ENCODE results near the gene RNF113B. TPM values are rescaled to one million over a fixed set of nuclear protein-coding genes. Genes with fewer than 3 reads are reported as not detected.

The RNF113B gene
- polyA plus RNA-seq, 6 donors from 2014 or later: not detected

DNA sequence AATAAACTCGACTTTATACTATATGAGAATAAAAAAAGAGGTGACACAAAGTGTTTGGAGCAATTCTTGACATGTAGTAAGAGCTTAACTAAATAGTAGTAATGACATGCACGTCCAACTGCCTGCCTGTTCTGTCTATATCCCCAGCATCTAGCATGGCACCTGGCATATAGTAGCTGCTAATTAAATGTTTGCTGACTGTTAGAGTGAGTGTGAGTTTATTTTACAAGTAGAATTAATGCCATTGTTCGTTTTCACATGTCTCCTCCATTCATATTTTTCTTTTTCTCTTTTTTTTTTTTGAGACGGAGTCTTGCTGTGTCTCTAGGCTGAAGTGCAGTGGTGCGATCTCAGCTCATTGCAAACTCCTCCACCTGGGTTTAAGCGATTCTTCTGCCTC lies 38.4 kb upstream of the RNF113B start:
- DNase-seq: no peak
- Mint-ChIP-seq H3K36me3 (no peaks in the 10 kb centered on the region), H3K4me3 (no peak overlapping the region), H3K27ac (no peak overlapping the region), H3K9me3 (peaks cover 0 to 5% (median 2%) of the 10 kb centered on the region in 7 donors), H3K4me1 (no peaks in the 10 kb centered on the region), H3K27me3 (peaks cover 0 to 6% (median 3%) of the 10 kb centered on the region in 3 donors)
- ATAC-seq (ENCODE audit: low read depth in 2 of 2): no peak

DNA sequence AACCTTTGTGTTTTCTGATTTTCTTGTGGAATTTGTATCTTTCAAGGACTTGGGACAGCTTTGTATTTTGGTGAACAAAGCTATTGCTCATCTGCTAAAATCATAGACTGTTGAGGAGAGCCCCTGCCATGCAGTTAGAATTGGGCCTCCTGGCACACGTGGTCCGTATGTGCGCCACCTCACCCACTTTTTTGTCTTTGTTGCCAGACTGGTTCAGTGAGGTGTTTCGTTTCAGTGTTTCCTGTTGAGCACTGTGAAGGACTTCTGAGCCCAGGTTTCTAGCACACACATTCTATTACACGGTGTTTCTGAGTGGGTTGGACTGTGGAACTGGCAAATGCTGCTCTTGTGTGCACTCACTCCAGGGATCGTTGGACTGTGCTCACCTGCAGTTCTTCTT lies 37.6 kb upstream of the RNF113B start:
- ATAC-seq (ENCODE audit: low read depth in 2 of 2) (no peak), DNase-seq (no peak)
- Mint-ChIP-seq H3K4me3 (no peak overlapping the region), H3K4me1 (no peaks in the 10 kb centered on the region), H3K36me3 (no peaks in the 10 kb centered on the region), H3K27ac (no peak overlapping the region), H3K9me3 (peaks cover 0 to 5% (median 2%) of the 10 kb centered on the region in 7 donors), H3K27me3 (peaks cover 0 to 6% (median 3%) of the 10 kb centered on the region in 3 donors)

- Mint-ChIP-seq H3K27me3 (peaks cover 0 to 6% (median 3%) of the 10 kb centered on the region in 3 donors), H3K36me3 (no peaks in the 10 kb centered on the region), H3K4me1 (no peaks in the 10 kb centered on the region), H3K4me3 (no peak overlapping the region), H3K9me3 (peaks cover 0 to 5% (median 2%) of the 10 kb centered on the region in 7 donors), H3K27ac (no peak overlapping the region)
- DNase-seq: no peak
- no peak for ATAC-seq (ENCODE audit: low read depth in 2 of 2)
Measured at GRCh38 chr13:98214008-98214643, 37.1 kb upstream of the RNF113B start.

DNA sequence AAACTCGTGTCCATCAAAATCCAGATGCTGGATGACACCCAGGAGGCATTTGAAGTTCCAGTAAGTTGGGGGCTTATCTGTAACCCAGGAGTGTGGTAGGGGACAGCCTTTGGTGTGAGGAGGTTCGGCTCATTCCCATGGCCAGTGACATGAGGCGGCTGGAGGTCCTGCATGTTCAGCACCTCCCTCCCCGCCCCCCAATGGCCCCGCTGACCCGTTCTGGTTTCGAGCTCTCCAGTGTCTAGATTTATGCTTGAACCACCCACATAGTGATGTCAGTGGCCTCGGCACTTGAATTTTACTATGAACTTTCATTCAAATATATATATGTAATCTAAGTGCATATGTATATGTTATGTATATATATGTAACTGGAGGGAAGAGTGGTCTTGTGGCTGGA lies 36.3 kb upstream of the RNF113B start:
- H3K4me1 Mint-ChIP-seq: no peaks in the 10 kb centered on the region
- no peak overlapping the region for H3K27ac Mint-ChIP-seq
- no peaks in the 10 kb centered on the region for H3K36me3 Mint-ChIP-seq
- peaks cover 0 to 6% (median 6%) of the 10 kb centered on the region in 3 donors for H3K27me3 Mint-ChIP-seq
- no peak for DNase-seq
- no peak overlapping the region for H3K4me3 Mint-ChIP-seq
- no peak for ATAC-seq (ENCODE audit: low read depth in 2 of 2)
- peaks cover 0 to 11% (median 2%) of the 10 kb centered on the region in 7 donors for H3K9me3 Mint-ChIP-seq

GRCh38 chr13:98212763-98213162 lies 35.7 kb upstream of the RNF113B start:
- H3K4me3 Mint-ChIP-seq: no peak overlapping the region
- no peak for DNase-seq
- no peak overlapping the region for H3K27ac Mint-ChIP-seq
- peaks cover 0 to 9% (median 6%) of the 10 kb centered on the region in 3 donors for H3K27me3 Mint-ChIP-seq
- peaks cover 0 to 11% (median 3%) of the 10 kb centered on the region in 7 donors for H3K9me3 Mint-ChIP-seq
- no peaks in the 10 kb centered on the region for H3K4me1 Mint-ChIP-seq
- ATAC-seq (ENCODE audit: low read depth in 2 of 2): no peak
- no peaks in the 10 kb centered on the region for H3K36me3 Mint-ChIP-seq

- H3K36me3 Mint-ChIP-seq: no peaks in the 10 kb centered on the region
- H3K27ac Mint-ChIP-seq: no peak overlapping the region
- H3K4me3 Mint-ChIP-seq: no peak overlapping the region
- peaks cover 0 to 8% (median 7%) of the 10 kb centered on the region in 3 donors for H3K27me3 Mint-ChIP-seq
- H3K4me1 Mint-ChIP-seq: no peaks in the 10 kb centered on the region
- H3K9me3 Mint-ChIP-seq: peaks cover 4 to 42% (median 10%) of the 10 kb centered on the region in 7 donors
- DNase-seq (no peak), ATAC-seq (ENCODE audit: low read depth in 2 of 2) (no peak)
Measured at GRCh38 chr13:98208606-98209005, 31.5 kb upstream of the RNF113B start.

GRCh38 chr13:98207416-98207815 lies 30.3 kb upstream of the RNF113B start:
- peaks cover 0 to 8% (median 7%) of the 10 kb centered on the region in 3 donors for H3K27me3 Mint-ChIP-seq
- peaks cover 4 to 42% (median 10%) of the 10 kb centered on the region in 7 donors for H3K9me3 Mint-ChIP-seq
- H3K36me3 Mint-ChIP-seq: no peaks in the 10 kb centered on the region
- no peaks in the 10 kb centered on the region for H3K4me1 Mint-ChIP-seq
- DNase-seq: no peak
- H3K27ac Mint-ChIP-seq: no peak overlapping the region
- no peak for ATAC-seq (ENCODE audit: low read depth in 2 of 2)
- H3K4me3 Mint-ChIP-seq: no peak overlapping the region

DNA sequence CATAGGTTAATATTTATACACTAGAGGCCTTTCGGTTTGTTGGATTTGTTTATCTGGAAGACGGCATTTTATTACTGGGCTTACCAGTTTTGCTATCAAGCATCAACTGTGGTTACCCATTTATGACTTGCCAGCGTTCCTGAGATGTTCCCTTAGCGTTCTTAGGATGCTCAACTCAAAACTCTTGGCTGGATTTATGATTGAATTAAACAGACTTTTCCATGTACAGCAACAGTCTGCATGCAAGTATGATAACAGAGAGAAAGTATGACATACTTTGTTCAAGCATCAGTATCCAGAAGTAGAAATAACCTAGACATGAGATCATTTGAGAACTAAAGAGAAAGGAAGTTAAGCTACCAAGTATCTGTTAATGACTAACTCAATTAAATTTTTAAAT lies 29.9 kb upstream of the RNF113B start:
- Mint-ChIP-seq H3K27me3 (peaks cover 0 to 8% (median 7%) of the 10 kb centered on the region in 3 donors), H3K4me3 (no peak overlapping the region), H3K27ac (no peak overlapping the region), H3K9me3 (peaks cover 4 to 42% (median 10%) of the 10 kb centered on the region in 7 donors), H3K4me1 (no peaks in the 10 kb centered on the region), H3K36me3 (no peaks in the 10 kb centered on the region)
- ATAC-seq (ENCODE audit: low read depth in 2 of 2) (no peak), DNase-seq (no peak)

DNA sequence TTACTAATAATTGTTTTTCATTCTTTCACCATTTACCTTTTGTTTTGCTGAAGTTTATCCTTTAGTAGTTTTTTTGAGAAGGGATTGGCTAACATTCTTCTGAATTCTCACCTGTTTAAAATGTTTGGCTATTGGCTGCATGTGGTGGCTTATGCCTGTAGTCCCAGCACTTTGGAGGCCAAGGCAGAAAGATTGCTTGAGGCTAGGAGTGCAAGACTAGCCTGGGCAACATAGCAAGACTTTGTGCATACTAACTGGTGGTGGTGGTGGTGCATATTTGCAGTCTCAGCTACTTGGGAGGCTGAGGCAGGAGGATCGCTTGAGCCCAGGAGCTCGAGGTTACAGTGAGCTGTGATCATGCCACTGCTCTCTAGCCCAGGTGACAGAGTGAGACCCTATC lies 27.5 kb upstream of the RNF113B start:
- H3K9me3 Mint-ChIP-seq: peaks cover 0 to 37% (median 10%) of the 10 kb centered on the region in 7 donors
- DNase-seq: no peak
- no peak for ATAC-seq (ENCODE audit: low read depth in 2 of 2)
- H3K36me3 Mint-ChIP-seq: no peaks in the 10 kb centered on the region
- no peaks in the 10 kb centered on the region for H3K4me1 Mint-ChIP-seq
- H3K27me3 Mint-ChIP-seq: peaks cover 7 to 10% (median 8%) of the 10 kb centered on the region in 3 donors
- H3K27ac Mint-ChIP-seq: peak overlapping the region in 1 of 6 donors; percentile 26
- no peak overlapping the region for H3K4me3 Mint-ChIP-seq

- H3K4me1 Mint-ChIP-seq: no peaks in the 10 kb centered on the region
- H3K27ac Mint-ChIP-seq: no peak overlapping the region
- H3K27me3 Mint-ChIP-seq: peaks cover 7 to 17% (median 14%) of the 10 kb centered on the region in 3 donors
- peaks cover 0 to 35% (median 13%) of the 10 kb centered on the region in 7 donors for H3K9me3 Mint-ChIP-seq
- H3K4me3 Mint-ChIP-seq: no peak overlapping the region
- ATAC-seq (ENCODE audit: low read depth in 2 of 2) (no peak), DNase-seq (no peak)
- H3K36me3 Mint-ChIP-seq: no peaks in the 10 kb centered on the region
Measured at GRCh38 chr13:98203646-98204326, 26.7 kb upstream of the RNF113B start.

- no peak overlapping the region for H3K4me3 Mint-ChIP-seq
- no peaks in the 10 kb centered on the region for H3K36me3 Mint-ChIP-seq
- H3K9me3 Mint-ChIP-seq: peaks cover 0 to 31% (median 9%) of the 10 kb centered on the region in 7 donors
- peaks cover 0 to 17% (median 11%) of the 10 kb centered on the region in 3 donors for H3K27me3 Mint-ChIP-seq
- no peaks in the 10 kb centered on the region for H3K4me1 Mint-ChIP-seq
- ATAC-seq (ENCODE audit: low read depth in 2 of 2): no peak
- no peak for DNase-seq
- peak overlapping the region in 1 of 6 donors; percentile 88 for H3K27ac Mint-ChIP-seq
Measured at GRCh38 chr13:98201984-98202383, 24.9 kb upstream of the RNF113B start.

- ATAC-seq (ENCODE audit: low read depth in 2 of 2): no peak
- Mint-ChIP-seq H3K4me3 (no peak overlapping the region), H3K27ac (no peak overlapping the region), H3K36me3 (no peaks in the 10 kb centered on the region), H3K4me1 (no peaks in the 10 kb centered on the region), H3K27me3 (peaks cover 0 to 17% (median 7%) of the 10 kb centered on the region in 3 donors), H3K9me3 (peaks cover 0 to 23% (median 6%) of the 10 kb centered on the region in 7 donors)
- no peak for DNase-seq
Measured at GRCh38 chr13:98201189-98201588, 24.1 kb upstream of the RNF113B start.

DNA sequence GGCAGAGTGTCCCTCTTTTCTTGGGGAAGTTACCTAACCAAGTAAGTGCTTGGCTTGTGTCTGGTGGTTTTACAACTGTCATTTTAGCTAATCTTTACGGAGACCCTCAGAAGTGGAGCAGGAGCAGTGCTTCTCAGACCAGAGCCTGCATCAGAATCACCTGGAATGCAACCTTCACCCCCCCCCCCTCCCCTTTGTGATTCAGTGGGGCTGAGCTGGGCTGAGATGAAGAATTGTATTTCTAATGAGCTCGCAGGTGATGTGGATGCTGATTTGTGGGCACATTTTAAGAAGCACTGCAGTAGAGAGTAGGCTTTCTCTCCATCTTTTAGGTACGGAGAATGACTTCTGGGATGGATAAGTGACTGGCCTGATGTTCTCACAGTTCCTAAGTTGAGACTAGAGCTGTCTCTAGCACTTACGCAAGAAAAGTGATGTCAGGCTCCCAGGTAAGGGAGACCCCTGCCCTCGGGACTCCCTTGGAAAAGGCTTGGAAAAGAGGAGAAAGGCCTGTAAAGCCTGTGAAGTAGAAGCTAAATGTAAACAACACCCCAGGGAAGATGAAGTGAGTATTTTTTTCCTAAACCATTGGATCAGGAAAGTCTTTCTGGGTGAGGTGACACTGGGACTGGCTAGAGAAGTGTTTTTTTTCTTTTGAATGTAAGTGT lies 23.3 kb upstream of the RNF113B start:
- Mint-ChIP-seq H3K27me3 (peaks cover 0 to 17% (median 6%) of the 10 kb centered on the region in 3 donors), H3K27ac (peak overlapping the region in 1 of 6 donors; percentile 1), H3K4me3 (no peak overlapping the region), H3K4me1 (no peaks in the 10 kb centered on the region), H3K36me3 (no peaks in the 10 kb centered on the region), H3K9me3 (peaks cover 0 to 14% (median 3%) of the 10 kb centered on the region in 7 donors)
- ATAC-seq (ENCODE audit: low read depth in 2 of 2): no peak
- DNase-seq: no peak
